NCI-H2107 treated with DMSO at 0.1 percent for 48 hours (cell line): ENCODE data around the gene SIN3B.

Source experiments
- DNase-seq: peaks from one replicate; lab custom pipeline; 2025; ENCODE audit not compliant: unreplicated experiment; lab: John Stamatoyannopoulos, UW

The SIN3B gene

GRCh38 chr19:16825312-16826052, 3.7 kb upstream of the SIN3B start:
- peak; percentile 51 for DNase-seq

GRCh38 chr19:16829822-16830289, 658 bp downstream of the SIN3B start:
- DNase-seq, result no peak

DNA sequence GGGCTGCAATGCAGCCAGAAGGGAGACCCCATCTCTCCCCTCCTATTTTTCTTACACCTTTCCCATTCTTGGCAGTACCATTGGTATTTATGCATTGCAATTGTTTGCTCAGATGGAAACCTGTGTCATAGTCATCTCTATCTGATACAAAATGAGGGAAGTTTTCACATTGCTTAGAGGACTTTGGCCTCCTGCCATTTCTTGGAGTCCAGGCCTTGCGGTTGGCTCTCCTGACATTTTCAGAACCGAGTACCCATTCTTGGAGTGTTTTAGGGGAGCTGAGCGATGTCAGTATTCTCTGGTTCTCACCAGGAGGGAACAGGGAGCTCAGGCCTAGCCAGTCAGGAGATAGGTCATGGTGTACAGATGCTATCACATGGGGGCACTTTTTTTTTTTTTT, 1.5 kb downstream of the SIN3B start:
- no peak for DNase-seq

- no peak for DNase-seq
Observed at GRCh38 chr19:16831531-16831930, 2.3 kb downstream of the SIN3B start.

GRCh38 chr19:16834747-16835146, 5.5 kb downstream of the SIN3B start:
- no peak for DNase-seq

DNA sequence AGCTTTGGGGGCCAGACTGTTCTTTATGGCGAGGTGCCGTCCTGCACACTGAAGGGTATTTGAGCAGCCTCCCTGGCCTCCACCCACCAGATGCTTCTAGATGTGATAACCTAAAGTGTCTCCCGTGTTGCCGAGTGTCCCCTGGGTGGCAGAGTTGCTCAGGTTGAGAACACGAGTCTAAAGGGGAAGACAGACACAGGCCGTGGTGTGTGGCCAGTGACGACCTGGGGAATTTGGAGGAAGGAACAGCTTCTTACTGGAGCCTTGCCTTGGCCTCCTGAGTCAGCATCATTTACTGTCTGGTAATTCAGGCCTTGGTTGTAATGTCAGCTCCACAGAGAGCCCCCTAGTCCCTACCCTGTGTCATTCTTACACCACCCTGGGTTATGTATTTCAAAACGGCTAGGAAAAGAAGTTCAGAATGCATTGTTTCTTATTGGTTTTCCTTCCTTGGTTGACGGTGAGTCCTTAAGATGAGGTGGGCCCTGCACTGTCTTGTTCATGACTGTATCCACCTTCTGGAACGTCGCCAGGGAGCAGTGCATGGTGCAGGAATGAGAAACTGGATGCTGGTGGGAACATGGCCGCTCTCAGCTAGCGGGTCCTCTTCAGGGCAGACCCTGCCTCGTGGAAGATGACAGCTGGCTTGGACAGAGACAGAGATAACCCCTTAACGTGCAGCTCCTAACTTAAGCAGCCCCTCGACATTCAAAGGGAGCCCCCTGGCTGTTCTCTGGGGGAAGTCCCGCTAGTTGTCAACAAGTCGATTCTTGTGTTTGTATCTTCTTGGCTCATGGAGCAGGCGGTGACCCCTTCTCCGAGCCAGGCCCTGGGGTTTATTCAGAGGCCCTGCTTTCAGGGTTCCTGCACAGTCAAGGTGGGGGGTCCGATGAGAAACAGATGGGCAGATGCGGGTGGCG, 7.2 kb downstream of the SIN3B start:
- no peak for DNase-seq

DNA sequence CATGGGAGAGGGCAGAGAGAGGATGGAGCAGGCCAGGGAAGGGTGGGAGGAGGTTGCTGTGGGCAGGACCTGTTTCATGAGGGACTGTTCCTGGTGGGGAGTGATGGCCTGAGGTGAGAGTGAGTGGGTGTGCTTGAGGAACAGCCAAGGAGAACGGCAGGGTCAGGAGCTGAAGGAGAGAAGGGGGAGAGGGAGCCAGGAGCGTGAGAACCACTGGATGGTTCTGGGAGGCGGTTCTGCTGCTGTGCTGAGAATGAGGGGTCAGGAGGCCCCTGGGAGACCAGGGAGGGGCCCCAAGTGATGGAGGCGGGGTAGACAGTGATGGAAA, 7.8 kb downstream of the SIN3B start:
- DNase-seq, result no peak

DNA sequence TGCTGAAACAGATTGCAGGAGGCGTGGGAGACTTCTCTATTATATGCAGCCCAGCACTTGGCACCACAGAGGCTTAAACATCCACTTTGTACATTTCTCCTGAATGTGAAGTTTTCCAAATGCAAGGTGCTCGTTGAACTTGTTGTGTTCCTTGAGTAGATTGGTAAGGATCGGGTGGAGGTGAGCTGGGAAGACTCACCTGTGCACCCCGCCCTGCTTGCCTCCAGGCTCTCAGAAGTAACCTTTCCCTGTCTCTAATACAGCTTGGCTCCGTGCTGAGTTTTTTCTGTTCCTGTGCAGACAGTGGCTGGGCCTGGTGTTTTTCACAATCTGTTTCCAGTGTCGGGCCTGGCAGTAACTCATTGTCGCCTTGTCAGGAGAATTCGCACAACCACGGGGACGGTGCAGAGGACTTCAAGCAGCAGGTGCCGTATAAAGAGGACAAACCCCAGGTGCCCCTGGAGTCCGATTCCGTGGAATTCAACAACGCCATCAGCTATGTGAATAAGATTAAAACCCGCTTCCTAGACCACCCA, 12.3 kb downstream of the SIN3B start:
- no peak for DNase-seq

- DNase-seq, result no peak
Observed at GRCh38 chr19:16846901-16847300, 17.7 kb downstream of the SIN3B start.

DNA sequence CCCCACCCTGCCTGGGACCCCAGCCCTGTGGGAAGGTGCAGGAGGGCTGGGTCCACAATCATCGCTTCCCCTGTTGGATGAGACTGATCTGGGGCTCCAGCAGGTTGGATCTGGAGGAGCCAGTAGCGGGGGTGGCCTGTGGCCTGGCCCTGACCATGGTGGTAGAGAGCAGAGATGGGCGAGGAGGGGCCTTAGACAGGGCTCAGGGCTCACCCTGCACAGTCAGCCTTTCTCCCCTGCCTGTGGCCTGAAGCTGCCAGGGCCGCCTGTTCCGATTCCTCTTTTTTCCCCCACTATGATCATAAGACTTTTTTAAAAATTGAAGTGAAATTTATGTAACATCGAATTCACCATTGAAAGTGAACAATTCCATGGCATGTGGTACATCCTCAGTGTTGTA, 18.2 kb downstream of the SIN3B start:
- DNase-seq, result no peak

DNA sequence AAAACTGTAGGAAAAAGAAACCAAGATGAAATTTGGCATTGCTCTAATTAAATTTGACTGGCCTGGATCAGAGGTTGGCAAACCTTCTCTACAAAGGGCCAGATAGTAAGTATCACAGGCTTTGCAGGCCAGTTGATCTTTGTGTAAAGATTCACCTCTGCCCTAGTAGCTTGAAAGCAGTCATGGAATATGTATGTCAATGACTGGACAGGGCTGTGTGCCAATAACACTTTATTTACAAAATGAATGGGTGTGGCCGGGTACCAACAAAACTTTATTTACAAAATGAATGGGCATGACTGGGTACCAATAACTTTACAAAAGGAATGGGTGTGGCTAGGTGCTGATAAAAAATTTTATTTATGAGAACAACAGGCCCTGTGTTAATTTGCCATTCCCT, 20.0 kb downstream of the SIN3B start:
- DNase-seq, result no peak

- DNase-seq, result no peak
Observed at GRCh38 chr19:16850133-16850532, 20.9 kb downstream of the SIN3B start.

GRCh38 chr19:16851031-16851712, 22.0 kb downstream of the SIN3B start:
- DNase-seq, result no peak

DNA sequence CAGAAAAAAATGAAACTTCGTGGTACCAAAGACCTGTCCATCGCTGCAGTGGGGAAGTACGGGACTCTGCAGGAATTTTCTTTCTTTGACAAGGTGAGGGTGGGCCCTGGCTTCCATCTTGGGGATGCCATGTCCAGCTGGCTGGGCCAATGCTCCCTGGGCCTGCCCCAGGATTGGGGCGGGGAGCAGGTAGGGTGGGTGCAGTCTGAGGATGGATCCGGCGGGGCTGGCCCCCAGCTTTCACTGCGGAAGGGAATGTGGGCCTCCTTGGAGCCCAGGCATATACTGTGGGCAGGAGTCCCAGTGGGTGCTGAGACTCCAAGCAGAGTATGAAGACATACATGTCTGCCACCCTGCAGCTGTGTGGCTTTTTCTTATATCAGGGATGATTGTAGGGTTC, 23.9 kb downstream of the SIN3B start:
- DNase-seq, result no peak

- DNase-seq, result no peak
Observed at GRCh38 chr19:16856091-16856490, 26.9 kb downstream of the SIN3B start.

DNA sequence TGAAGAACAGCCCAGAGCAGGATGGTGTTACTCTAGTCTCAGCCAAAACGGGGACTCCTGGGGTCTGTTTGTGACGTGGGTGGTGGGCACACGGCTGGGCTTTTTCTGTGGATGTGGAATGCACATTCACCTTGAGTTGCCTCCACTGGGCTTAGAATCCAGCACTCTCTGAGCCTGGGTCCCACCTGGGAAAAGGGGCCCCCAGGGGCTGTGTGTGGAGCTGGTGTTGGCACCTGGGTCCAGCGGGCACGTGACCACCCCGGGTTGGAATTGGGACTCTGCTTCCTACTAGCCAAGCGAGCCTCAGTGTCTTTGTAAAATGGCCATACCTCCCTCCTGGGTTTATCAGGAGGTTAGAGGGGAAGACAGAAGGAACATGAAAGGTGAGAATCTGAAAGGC, 30.4 kb downstream of the SIN3B start:
- no peak for DNase-seq

- no peak for DNase-seq
Observed at GRCh38 chr19:16860118-16860517, 30.9 kb downstream of the SIN3B start.

DNA sequence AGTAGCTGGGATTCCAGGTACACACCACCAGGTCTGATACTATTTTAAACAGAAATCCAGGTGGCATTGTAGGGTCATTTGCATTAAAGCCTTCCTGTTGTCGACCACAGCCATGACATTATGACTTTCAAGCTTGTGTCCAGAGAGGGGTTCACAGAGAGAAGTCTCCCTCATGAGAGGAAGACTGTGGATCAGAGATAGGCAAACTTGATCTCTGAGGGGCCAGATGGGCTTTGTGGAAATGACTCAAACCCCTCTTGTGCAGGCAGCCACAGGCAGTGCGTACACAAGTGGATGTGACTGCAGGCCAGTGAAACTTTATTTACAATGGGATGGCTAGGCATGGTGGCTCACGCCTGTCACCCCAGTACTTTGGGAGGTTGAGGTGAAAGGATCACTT, 31.8 kb downstream of the SIN3B start:
- DNase-seq, result no peak

- DNase-seq, result no peak
Observed at GRCh38 chr19:16861834-16862233, 32.6 kb downstream of the SIN3B start.

DNA sequence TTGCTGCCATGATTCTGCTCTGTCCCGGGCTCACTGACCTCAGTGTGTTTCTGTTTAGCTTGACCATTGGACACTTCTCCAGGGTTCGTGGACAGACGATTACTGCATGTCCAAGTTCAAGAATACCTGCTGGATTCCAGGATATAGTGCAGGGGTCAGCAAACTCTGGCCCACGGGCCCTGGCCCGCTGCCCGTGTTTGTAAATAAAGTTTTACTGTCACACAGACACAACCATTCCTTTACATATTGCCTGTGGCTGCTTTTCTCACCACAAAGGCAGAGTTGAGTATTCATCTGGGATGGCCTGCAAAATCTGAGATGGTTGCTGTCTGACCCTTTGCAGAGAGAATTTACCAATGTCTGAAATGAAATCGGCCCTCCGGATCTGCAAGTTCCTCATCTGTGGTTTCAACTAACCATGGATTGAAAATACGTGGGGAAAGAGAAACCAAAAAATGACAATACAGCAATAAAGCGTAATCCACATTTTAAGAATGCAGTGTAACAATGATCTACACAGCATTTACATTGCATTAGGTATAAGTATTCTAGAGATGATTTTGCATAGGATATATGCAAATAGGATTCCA, 33.7 kb downstream of the SIN3B start:
- no peak for DNase-seq

DNA sequence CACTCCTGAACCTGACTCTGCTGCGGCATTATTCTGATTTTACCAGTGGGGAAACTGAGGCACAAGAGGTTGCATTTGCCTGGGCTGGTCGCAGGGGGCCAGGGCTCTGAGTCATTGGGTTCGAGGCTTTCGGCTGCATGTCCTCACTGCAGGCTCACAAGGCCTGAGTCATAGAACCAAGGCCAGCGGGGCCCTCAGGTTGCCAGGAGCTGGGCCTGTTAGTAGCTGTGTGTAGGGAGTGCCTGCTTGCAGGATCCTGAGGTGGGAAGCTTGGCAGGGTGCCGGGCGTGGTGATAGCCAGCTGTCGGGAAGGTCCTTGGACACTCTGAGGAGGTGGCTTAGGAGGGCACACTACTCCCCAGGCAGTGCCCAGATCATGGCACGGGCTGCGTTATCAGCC, 38.0 kb downstream of the SIN3B start:
- DNase-seq, result no peak
